NCI-H748 (cell line): Measurements from ENCODE around the gene ADGRL2.

Experiments
- DNase-seq: peaks from one replicate; lab custom pipeline; 2025; ENCODE audit not compliant: unreplicated experiment; lab: John Stamatoyannopoulos, UW

Gene ADGRL2

GRCh38 chr1:81800695-81801650, at the start of gene ADGRL2:
Gene ADGRL2, plus strand, starts transcription at chr1:81800934. Its CDS starts 36,051 bp downstream, at chr1:81836985.
- DNase-seq: peak; percentile 70

GRCh38 chr1:81752840-81753239, 47.9 kb upstream of the ADGRL2 start:
- no peak for DNase-seq

GRCh38 chr1:81754424-81754823, 46.3 kb upstream of the ADGRL2 start:
- no peak for DNase-seq

GRCh38 chr1:81756872-81757271, 43.9 kb upstream of the ADGRL2 start:
- no peak for DNase-seq

GRCh38 chr1:81757398-81758020, 43.2 kb upstream of the ADGRL2 start:
- no peak for DNase-seq

- DNase-seq: no peak
Measured at GRCh38 chr1:81758181-81758580, 42.6 kb upstream of the ADGRL2 start.

- DNase-seq: peak; percentile 10
Measured at GRCh38 chr1:81760477-81761097, 40.1 kb upstream of the ADGRL2 start.

GRCh38 chr1:81775510-81775909, 25.2 kb upstream of the ADGRL2 start:
- DNase-seq: no peak

GRCh38 chr1:81780705-81781454, 19.9 kb upstream of the ADGRL2 start:
- DNase-seq: no peak

GRCh38 chr1:81781749-81782148, 19.0 kb upstream of the ADGRL2 start:
- DNase-seq: no peak

- DNase-seq: no peak
Measured at GRCh38 chr1:81792184-81792583, 8.6 kb upstream of the ADGRL2 start.

- DNase-seq: no peak
Measured at GRCh38 chr1:81797701-81798100, 3.0 kb upstream of the ADGRL2 start.

- DNase-seq: peak; percentile 50
Measured at GRCh38 chr1:81799939-81800694, 617 bp upstream of the ADGRL2 start.

- peak; percentile 67 for DNase-seq
Measured at GRCh38 chr1:81801651-81802456, 1.1 kb downstream of the ADGRL2 start.

- DNase-seq: peak; percentile 51
Measured at GRCh38 chr1:81802457-81802706, 1.6 kb downstream of the ADGRL2 start.

GRCh38 chr1:81802707-81803430, 2.1 kb downstream of the ADGRL2 start:
- DNase-seq: peak; percentile 46

- DNase-seq: peak; percentile 23
Measured at GRCh38 chr1:81803431-81804110, 2.8 kb downstream of the ADGRL2 start.

- peak; percentile 11 for DNase-seq
Measured at GRCh38 chr1:81804312-81804711, 3.6 kb downstream of the ADGRL2 start.
